ENCODE data around the gene ASXL2. TPM values are rescaled to one million over a fixed set of nuclear protein-coding genes. Genes with fewer than 3 reads are reported as not detected.

ASXL2 gene
- total RNA-seq, 4 donors from 2014 or later: 22.9 to 27.6 (median 23.5) TPM

DNA sequence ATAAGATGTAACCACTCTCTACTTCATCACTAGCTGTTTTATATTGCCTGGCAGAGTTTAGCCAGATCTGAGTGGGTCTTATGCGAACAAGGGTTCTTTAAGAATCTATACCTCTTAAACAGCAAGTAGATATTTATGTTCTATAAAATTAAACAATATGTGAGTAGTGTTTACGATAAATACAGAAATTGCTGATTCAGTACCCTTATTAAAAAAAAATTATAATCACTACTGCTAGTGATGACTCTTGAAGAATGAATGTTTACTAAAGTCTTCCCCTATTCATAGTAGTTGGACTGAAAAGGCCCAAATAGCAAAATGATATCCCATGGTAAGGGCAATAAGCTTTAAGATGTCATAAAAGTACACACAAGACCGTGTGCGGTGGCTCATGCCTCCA is 106.2 kb downstream of the ASXL2 start:
- DNase-seq (ENCODE audit: low spot score in 2 of 2): no peak

DNA sequence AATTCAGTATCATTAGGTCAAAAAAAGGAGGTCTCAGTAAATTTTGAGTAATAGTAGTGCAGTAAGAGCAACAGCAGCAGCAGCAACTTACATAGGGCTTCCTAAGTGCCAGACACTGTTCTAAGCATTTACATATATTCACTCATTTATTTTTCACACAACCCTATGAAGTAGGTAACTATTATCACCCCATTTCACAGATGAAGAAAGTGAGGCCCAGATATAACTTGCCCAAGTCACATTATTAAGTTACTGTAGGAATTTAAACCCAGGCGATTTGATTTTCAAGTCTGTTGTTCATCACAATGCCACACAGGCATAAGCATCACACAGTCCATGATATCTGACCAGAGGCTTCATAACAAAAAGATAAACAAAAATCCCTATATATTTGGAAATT is 114.7 kb downstream of the ASXL2 start:
- WGBS: 95% methylated on average over 1 of the region's 1 CpG
- peaks cover 46% of the 10 kb centered on the region for H3K36me3 ChIP-seq
- no peaks in the 10 kb centered on the region for H3K27me3 ChIP-seq
- no peak overlapping the region for H3K4me3 ChIP-seq
- peaks cover 2% of the 10 kb centered on the region for H3K4me1 ChIP-seq
- no peak for DNase-seq (ENCODE audit: low spot score in 2 of 2)
- TF ChIP-seq CTCF (IDR thresholded peaks at IDR 0.05) (no peak), POLR2AphosphoS5 (IDR thresholded peaks at IDR 0.05) (no peak), POLR2A (IDR thresholded peaks at IDR 0.05) (no peak), EP300 (IDR thresholded peaks at IDR 0.05) (no peak)
- no peak overlapping the region for H3K27ac ChIP-seq
- no peaks in the 10 kb centered on the region for H3K9me3 ChIP-seq

More for the DNA sequence above, 106.2 kb downstream of the ASXL2 start:
- no peak overlapping the region for H3K27ac ChIP-seq
- H3K27me3 ChIP-seq: no peaks in the 10 kb centered on the region
- H3K4me3 ChIP-seq: no peak overlapping the region
- WGBS: 98% methylated on average over 4 of the region's 4 CpGs
- TF ChIP-seq POLR2A (IDR thresholded peaks at IDR 0.05) (no peak), EP300 (IDR thresholded peaks at IDR 0.05) (no peak), POLR2AphosphoS5 (IDR thresholded peaks at IDR 0.05) (no peak), CTCF (IDR thresholded peaks at IDR 0.05) (no peak)
- no peaks in the 10 kb centered on the region for H3K9me3 ChIP-seq
- peaks cover 36% of the 10 kb centered on the region for H3K36me3 ChIP-seq
- no peaks in the 10 kb centered on the region for H3K4me1 ChIP-seq

DNA sequence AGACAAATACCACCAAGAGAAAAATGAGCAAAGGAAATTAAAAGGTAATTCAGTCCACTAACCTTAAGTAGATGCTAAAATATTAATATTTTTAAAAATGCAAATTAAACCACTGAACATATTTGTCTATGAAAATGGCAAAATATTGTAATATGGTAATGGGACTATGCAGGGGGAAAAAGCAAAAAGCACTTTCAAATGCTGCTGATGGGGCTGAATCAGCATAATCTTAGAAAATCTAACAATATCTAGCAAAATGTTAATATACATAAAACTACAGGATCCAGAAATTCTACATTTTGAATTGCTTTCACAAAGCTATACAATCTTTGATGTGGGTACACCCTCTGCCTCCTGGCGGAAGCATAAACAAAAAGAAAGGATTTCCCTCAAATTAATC is 118.0 kb downstream of the ASXL2 start:
- Histone ChIP-seq H3K27ac (no peak overlapping the region), H3K4me3 (no peak overlapping the region), H3K9me3 (no peaks in the 10 kb centered on the region), H3K36me3 (peaks cover 28% of the 10 kb centered on the region), H3K27me3 (no peaks in the 10 kb centered on the region), H3K4me1 (peaks cover 9% of the 10 kb centered on the region)
- no peak for TF ChIP-seq EP300 (IDR thresholded peaks at IDR 0.05)
- TF ChIP-seq POLR2AphosphoS5 (IDR thresholded peaks at IDR 0.05): no peak
- TF ChIP-seq CTCF (IDR thresholded peaks at IDR 0.05): no peak
- TF ChIP-seq POLR2A (IDR thresholded peaks at IDR 0.05): no peak
- WGBS: 90% methylated on average over 1 of the region's 1 CpG
- no peak for DNase-seq (ENCODE audit: low spot score in 2 of 2)

GRCh38 chr2:25758348-25758747 is 119.9 kb downstream of the ASXL2 start:
- Histone ChIP-seq H3K9me3 (no peaks in the 10 kb centered on the region), H3K36me3 (peaks cover 41% of the 10 kb centered on the region), H3K4me3 (no peak overlapping the region), H3K4me1 (peaks cover 9% of the 10 kb centered on the region), H3K27me3 (no peaks in the 10 kb centered on the region), H3K27ac (no peak overlapping the region)
- TF ChIP-seq CTCF (IDR thresholded peaks at IDR 0.05) (no peak), POLR2AphosphoS5 (IDR thresholded peaks at IDR 0.05) (no peak), EP300 (IDR thresholded peaks at IDR 0.05) (no peak), POLR2A (IDR thresholded peaks at IDR 0.05) (no peak)
- no peak for DNase-seq (ENCODE audit: low spot score in 2 of 2)
- 83% methylated on average over 1 of the region's 1 CpG for WGBS

DNA sequence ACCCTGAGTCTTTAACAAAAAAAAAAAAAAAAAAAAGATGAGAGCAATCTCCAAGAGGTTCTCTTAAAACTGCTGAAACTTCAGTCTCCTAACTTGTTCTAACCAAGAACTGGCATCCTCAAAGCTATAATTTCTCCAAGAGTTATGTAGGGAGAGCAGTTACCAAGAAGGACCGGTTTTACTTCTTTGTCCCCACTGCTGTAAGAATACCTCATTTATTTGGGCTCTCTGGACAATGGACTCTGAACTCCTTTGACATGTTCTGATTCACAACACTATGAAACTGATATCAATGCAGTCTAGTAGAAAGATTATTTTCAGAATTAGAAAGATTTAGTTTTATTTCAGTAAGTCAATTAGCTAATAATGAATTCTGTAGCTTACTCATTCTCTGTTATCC is 120.4 kb downstream of the ASXL2 start:
- 55% methylated on average over 1 of the region's 1 CpG for whole genome bisulfite sequencing
- peaks cover 9% of the 10 kb centered on the region for H3K4me1 ChIP-seq
- no peaks in the 10 kb centered on the region for H3K9me3 ChIP-seq
- peaks cover 44% of the 10 kb centered on the region for H3K36me3 ChIP-seq
- DNase-seq (ENCODE audit: low spot score in 2 of 2): no peak
- no peak for TF ChIP-seq POLR2A (IDR thresholded peaks at IDR 0.05)
- no peak for TF ChIP-seq EP300 (IDR thresholded peaks at IDR 0.05)
- TF ChIP-seq CTCF (IDR thresholded peaks at IDR 0.05): no peak
- no peak for TF ChIP-seq POLR2AphosphoS5 (IDR thresholded peaks at IDR 0.05)
- H3K4me3 ChIP-seq: no peak overlapping the region
- no peaks in the 10 kb centered on the region for H3K27me3 ChIP-seq
- no peak overlapping the region for H3K27ac ChIP-seq

Measured in suprapubic skin (tissue), 4 donors.